SK-N-SH (cell line): ENCODE results near the gene YWHAE. TPM values are rescaled to one million over a fixed set of nuclear protein-coding genes. Genes with fewer than 3 reads are reported as not detected.

Experiments used
- CTCF ChIA-PET: fragments of 300-600, 350-600 bp; formaldehyde crosslinking; extraction: SDS; loops from one replicate; lab custom pipeline; 2021; lab: Yijun Ruan, JAX
- POLR2A ChIA-PET: fragments of 350-600 bp; sonication (Branson Sonifier 250); formaldehyde crosslinking; extraction: SDS; loops from one replicate; lab custom pipeline; 2020; ENCODE audit warnings: antibody characterized with exemption, inconsistent platforms; lab: Yijun Ruan, JAX
- DNase-seq: peaks from one replicate; pipeline ENCODE4 v3.0.0; 2012
- H2AFZ ChIP-seq: fragments of 200-600 bp; sonication (generic); 2 replicates; pipeline ENCODE4 v1.8.1; 2016; ENCODE audit warnings: antibody characterized with exemption, mild to moderate bottlenecking, low read depth
- H3F3A ChIP-seq: fragments of 200-600 bp; sonication (generic); replicated peaks from 2 replicates; pipeline ENCODE3; 2016; ENCODE audit warnings: antibody characterized with exemption, mild to moderate bottlenecking; ENCODE audit not compliant: insufficient read depth
- H3K27ac ChIP-seq, 2 experiments: fragments of 200-500 bp in 1 of 2; fragments of 200-600 bp in 1 of 2; sonication (Bioruptor generic) in 1 of 2; sonication (generic), shearing (Covaris generic) in 1 of 2; 2 replicates each; pipeline versions ENCODE4 v1.5.1 to v1.6.1; 2014 to 2016; ENCODE audit warnings: low read depth in 2 of 2, inconsistent platforms in 1 of 2, low read length in 1 of 2, mild to moderate bottlenecking in 1 of 2, mixed read lengths in 1 of 2
- H3K27me3 ChIP-seq: fragments of 200-600 bp; sonication (generic), shearing (Covaris generic); 2 replicates; pipeline ENCODE4 v1.6.1; 2016; ENCODE audit warnings: mixed run types; ENCODE audit not compliant: insufficient read depth
- H3K36me3 ChIP-seq, 2 experiments: fragments of 200-500 bp in 1 of 2; fragments of 200-600 bp in 1 of 2; sonication (Bioruptor generic) in 1 of 2; sonication (generic) in 1 of 2; replicated peaks in 1 of 2; 2 replicates each; pipeline versions ENCODE3 to v1.5.1; 2014 to 2016; ENCODE audit warnings: low read length in 1 of 2, mild to moderate bottlenecking in 1 of 2; ENCODE audit not compliant: insufficient read depth in 2 of 2, control insufficient read depth in 1 of 2
- H3K4me1 ChIP-seq, 2 experiments: fragments of 200-500 bp in 1 of 2; fragments of 200-600 bp in 1 of 2; sonication (Bioruptor generic) in 1 of 2; sonication (generic), shearing (Covaris generic) in 1 of 2; 2 replicates each; pipeline versions ENCODE4 v1.5.1 to v1.6.1; 2014 to 2016; ENCODE audit warnings: low read depth in 1 of 2, low read length in 1 of 2, mixed run types in 1 of 2; ENCODE audit not compliant: insufficient read depth in 2 of 2, control insufficient read depth in 1 of 2
- H3K4me2 ChIP-seq: fragments of 200-600 bp; sonication (generic), shearing (Covaris generic); 2 replicates; pipeline ENCODE4 v1.6.1; 2017; ENCODE audit warnings: mixed run types
- H3K4me3 ChIP-seq, 2 experiments: fragments of 200-500 bp in 1 of 2; fragments of 200-600 bp in 1 of 2; sonication (Bioruptor generic) in 1 of 2; sonication (generic), shearing (Covaris generic) in 1 of 2; 2 replicates each; pipeline versions ENCODE4 v1.5.1 to v1.8.1; 2014 to 2016; ENCODE audit warnings: low read depth in 2 of 2, inconsistent platforms in 1 of 2, low read length in 1 of 2, mild to moderate bottlenecking in 1 of 2, mixed read lengths in 1 of 2, moderate library complexity in 1 of 2
- H3K79me2 ChIP-seq: fragments of 200-600 bp; sonication (generic); 2 replicates; pipeline ENCODE4 v1.8.1; 2017; ENCODE audit warnings: mild to moderate bottlenecking; ENCODE audit not compliant: insufficient read depth
- H3K9ac ChIP-seq: fragments of 200-600 bp; sonication (generic); 2 replicates; pipeline ENCODE4 v1.6.1; 2017; ENCODE audit warnings: mixed run types
- H3K9me2 ChIP-seq: fragments of 200-600 bp; sonication (generic); 2 replicates; pipeline ENCODE4 v1.6.1; 2017; ENCODE audit warnings: mixed run types
- H3K9me3 ChIP-seq: fragments of 200-600 bp; sonication (generic); 2 replicates; pipeline ENCODE4 v1.6.1; 2017; ENCODE audit warnings: mixed run types, mild to moderate bottlenecking, moderate library complexity
- H4K20me1 ChIP-seq: fragments of 200-600 bp; sonication (generic); 2 replicates; pipeline ENCODE4 v1.6.1; 2017; ENCODE audit warnings: mild to moderate bottlenecking, mixed run types; ENCODE audit not compliant: insufficient read depth
- CHD2 ChIP-seq: fragments of 150-350 bp; IDR thresholded peaks from 2 replicates; pipeline ENCODE4 v1.6.1; 2018; ENCODE audit warnings: low read length; ENCODE audit not compliant: partially characterized antibody
- ELF1 ChIP-seq: IDR thresholded peaks from 2 replicates; pipeline ENCODE4 v1.4.0; 2012
- EP300 ChIP-seq, 2 experiments: IDR thresholded peaks; 2 replicates each; pipeline versions ENCODE4 v1.4.0 to v1.6.1; 2012; ENCODE audit warnings: borderline replicate concordance in 1 of 2, low read depth in 1 of 2, low read length in 1 of 2
- EZH2phosphoT487 ChIP-seq: fragments of 200-600 bp; sonication (generic); IDR thresholded peaks from 2 replicates; pipeline ENCODE4 v1.6.1; 2017; ENCODE audit warnings: low read depth, mixed run types, mild to moderate bottlenecking, antibody characterized with exemption, moderate library complexity, borderline replicate concordance
- FOXM1 ChIP-seq: IDR thresholded peaks from 2 replicates; pipeline ENCODE4 v1.4.0; 2012; ENCODE audit warnings: low read depth, mild to moderate bottlenecking
- IRF3 ChIP-seq: fragments of 150-350 bp; IDR thresholded peaks from 2 replicates; pipeline ENCODE4 v1.6.1; 2016; ENCODE audit warnings: mild to moderate bottlenecking, low read depth, low read length
- MAX ChIP-seq: IDR thresholded peaks from 2 replicates; pipeline ENCODE4 v1.4.0; 2012; ENCODE audit warnings: low read depth
- MEF2A ChIP-seq: IDR thresholded peaks from 2 replicates; pipeline ENCODE4 v1.4.0; 2012; ENCODE audit warnings: low read depth, borderline replicate concordance
- NRF1 ChIP-seq: IDR thresholded peaks from 2 replicates; pipeline ENCODE4 v1.6.1; 2012; ENCODE audit warnings: low read depth, mild to moderate bottlenecking, low read length
- POLR2AphosphoS5 ChIP-seq: IDR thresholded peaks from 2 replicates; pipeline ENCODE4 v1.6.1; 2012; ENCODE audit warnings: low read depth, low read length
- RAD21 ChIP-seq: IDR thresholded peaks from 2 replicates; pipeline ENCODE4 v1.6.1; 2012; ENCODE audit warnings: mild to moderate bottlenecking, low read length
- SMC3 ChIP-seq: IDR thresholded peaks from 2 replicates; pipeline ENCODE4 v1.6.1; 2012; ENCODE audit warnings: low read depth, low read length, improper control_type of control experiment
- TCF12 ChIP-seq: IDR thresholded peaks from 2 replicates; pipeline ENCODE4 v1.4.0; 2012
- USF1 ChIP-seq: IDR thresholded peaks from 2 replicates; pipeline ENCODE4 v1.4.0; 2012; ENCODE audit warnings: low read depth, borderline replicate concordance
- YY1 ChIP-seq: IDR thresholded peaks from 2 replicates; pipeline ENCODE4 v1.4.0; 2012; ENCODE audit warnings: low read depth, mild to moderate bottlenecking
- WGBS: methylation state at CpG from one replicate; pipeline ENCODE4 v1.1.6; 2017; ENCODE audit warnings: low lambda C conversion rate; 5-methylcytosine and 5-hydroxymethylcytosine counted together
- polyA plus RNA-seq, 3 experiments: library from polyadenylated mRNA; depleted of rRNA; stranded (reverse); fragments of >200 nt; gene quantifications; 2 replicates each; pipeline ENCODE4 v1.2.3, GENCODE V29; 2012
- TF ChIP-seq, protein P1 (sequence below): IDR thresholded peaks from 2 replicates; pipeline ENCODE4 v1.4.0; 2012; ENCODE audit warnings: low read depth, borderline replicate concordance
- TF ChIP-seq, protein P2 (sequence below): IDR thresholded peaks from 2 replicates; pipeline ENCODE4; 2012

YWHAE gene
- polyA plus RNA-seq, 1 of the 3 experiments (the other 2 are of a cell fraction) = 1,023 TPM

DNA sequence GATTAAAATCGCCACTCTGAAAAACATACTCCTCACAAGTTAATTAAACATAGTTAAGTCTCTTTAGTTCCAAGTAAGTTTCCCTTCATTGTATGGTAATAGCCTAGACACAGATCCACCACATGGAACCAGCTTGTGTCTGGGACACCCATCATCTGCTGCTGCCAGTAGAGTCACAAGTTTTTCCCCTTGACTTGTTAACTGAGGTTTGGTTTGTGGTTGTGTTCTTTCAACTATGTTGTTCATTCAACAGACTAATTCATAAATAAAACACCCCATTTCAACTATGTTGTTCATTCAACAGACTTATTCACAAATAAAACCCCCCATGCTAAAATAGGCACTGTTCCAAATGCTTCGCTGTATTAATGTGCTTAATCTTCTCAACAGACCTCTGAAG lies 24.4 kb downstream of the YWHAE start:
- Histone ChIP-seq H4K20me1 (peaks cover 100% of the 10 kb centered on the region), H3K27ac (no peak overlapping the region), H2AFZ (no peak overlapping the region), H3K9ac (no peak overlapping the region), H3K79me2 (peaks cover 100% of the 10 kb centered on the region), H3K9me2 (no peaks in the 10 kb centered on the region), H3K4me1 (peaks cover 4 to 34% of the 10 kb centered on the region in 2 experiments; a peak in 2 of 4 replicates), H3K4me3 (no peak overlapping the region), H3K9me3 (no peaks in the 10 kb centered on the region), H3K36me3 (peaks cover 2 to 18% of the 10 kb centered on the region in 2 experiments), H3K27me3 (no peaks in the 10 kb centered on the region), H3K4me2 (no peak overlapping the region), H3F3A (peaks cover 38% of the 10 kb centered on the region)
- no peak for DNase-seq
- CTCF ChIA-PET = interaction anchor here (8.4 kb wide), 1 partner anchor 10 kb away, joined by 93 read pairs; no protein-coding TSS in a partner anchor
- WGBS = 45% methylated on average over 2 of the region's 2 CpGs
- TF ChIP-seq TCF12 (no peak), FOXM1 (no peak), MEF2A (no peak), MAX (no peak), IRF3 (no peak), USF1 (no peak), ELF1 (no peak), EP300 (IDR thresholded peaks at IDR 0.05; ENCODE audit: borderline replicate concordance in 1 of 2, low read depth in 1 of 2, low read length in 1 of 2) (no peak), RAD21 (no peak), SMC3 (no peak), POLR2AphosphoS5 (no peak), CHD2 (no peak), YY1 (no peak), NRF1 (no peak), EZH2phosphoT487 (no peak)
- TF ChIP-seq, protein P1, sequence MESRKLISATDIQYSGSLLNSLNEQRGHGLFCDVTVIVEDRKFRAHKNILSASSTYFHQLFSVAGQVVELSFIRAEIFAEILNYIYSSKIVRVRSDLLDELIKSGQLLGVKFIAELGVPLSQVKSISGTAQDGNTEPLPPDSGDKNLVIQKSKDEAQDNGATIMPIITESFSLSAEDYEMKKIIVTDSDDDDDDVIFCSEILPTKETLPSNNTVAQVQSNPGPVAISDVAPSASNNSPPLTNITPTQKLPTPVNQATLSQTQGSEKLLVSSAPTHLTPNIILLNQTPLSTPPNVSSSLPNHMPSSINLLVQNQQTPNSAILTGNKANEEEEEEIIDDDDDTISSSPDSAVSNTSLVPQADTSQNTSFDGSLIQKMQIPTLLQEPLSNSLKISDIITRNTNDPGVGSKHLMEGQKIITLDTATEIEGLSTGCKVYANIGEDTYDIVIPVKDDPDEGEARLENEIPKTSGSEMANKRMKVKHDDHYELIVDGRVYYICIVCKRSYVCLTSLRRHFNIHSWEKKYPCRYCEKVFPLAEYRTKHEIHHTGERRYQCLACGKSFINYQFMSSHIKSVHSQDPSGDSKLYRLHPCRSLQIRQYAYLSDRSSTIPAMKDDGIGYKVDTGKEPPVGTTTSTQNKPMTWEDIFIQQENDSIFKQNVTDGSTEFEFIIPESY = no peak
- TF ChIP-seq, protein P2, sequence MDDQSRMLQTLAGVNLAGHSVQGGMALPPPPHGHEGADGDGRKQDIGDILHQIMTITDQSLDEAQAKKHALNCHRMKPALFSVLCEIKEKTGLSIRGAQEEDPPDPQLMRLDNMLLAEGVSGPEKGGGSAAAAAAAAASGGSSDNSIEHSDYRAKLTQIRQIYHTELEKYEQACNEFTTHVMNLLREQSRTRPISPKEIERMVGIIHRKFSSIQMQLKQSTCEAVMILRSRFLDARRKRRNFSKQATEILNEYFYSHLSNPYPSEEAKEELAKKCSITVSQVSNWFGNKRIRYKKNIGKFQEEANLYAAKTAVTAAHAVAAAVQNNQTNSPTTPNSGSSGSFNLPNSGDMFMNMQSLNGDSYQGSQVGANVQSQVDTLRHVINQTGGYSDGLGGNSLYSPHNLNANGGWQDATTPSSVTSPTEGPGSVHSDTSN = no peak
- POLR2A ChIA-PET = no interaction called here
